ENCODE data around the gene AARS1.
"Not testable (repeated sequence)": the region's sequence is repeated elsewhere in the genome, so short reads cannot be mapped to it uniquely, and the experiment has no call there.

The AARS1 gene

GRCh38 chr16:70223971-70224513 is 65.3 kb downstream of the AARS1 start:
- not testable (repeated sequence) for DNase-seq

GRCh38 chr16:70223216-70223615 is 66.1 kb downstream of the AARS1 start:
- not testable (repeated sequence) for DNase-seq

- DNase-seq: not testable (repeated sequence)
Observed at GRCh38 chr16:70222574-70222973, 66.7 kb downstream of the AARS1 start.

GRCh38 chr16:70218586-70218985 is 70.7 kb downstream of the AARS1 start:
- DNase-seq: not testable (repeated sequence)

- not testable (repeated sequence) for DNase-seq
Observed at GRCh38 chr16:70206382-70206781, 82.9 kb downstream of the AARS1 start.

GRCh38 chr16:70204668-70205405 is 84.5 kb downstream of the AARS1 start:
- not testable (repeated sequence) for DNase-seq

GRCh38 chr16:70204010-70204409 is 85.3 kb downstream of the AARS1 start:
- DNase-seq: not testable (repeated sequence)

- not testable (repeated sequence) for DNase-seq
Observed at GRCh38 chr16:70203508-70203907, 85.8 kb downstream of the AARS1 start.

All from 8988T (cell line).